Measurements from ENCODE around the gene KAT8.

- TF ChIP-seq POLR2AphosphoS5 (IDR thresholded peaks at IDR 0.05) (peak in 1 of 3 donors; percentile 19), POLR2A (IDR thresholded peaks at IDR 0.05) (no peak), CTCF (IDR thresholded peaks at IDR 0.05) (no peak)
These were observed 30.8 kb downstream of the KAT8 start for GRCh38 chr16:31148281-31148728.

Measured in stomach (tissue), 4 donors.